GM21717 (cell line): Measurements from ENCODE around the gene RAB38.

ENCODE experiments used
- ATAC-seq: cut with Tn5 transposase; IDR thresholded peaks from one replicate; pipeline ENCODE4 v1.9.1; 2021; ENCODE audit warnings: mild to moderate bottlenecking, moderate library complexity; ENCODE audit not compliant: unreplicated experiment

Gene RAB38

DNA sequence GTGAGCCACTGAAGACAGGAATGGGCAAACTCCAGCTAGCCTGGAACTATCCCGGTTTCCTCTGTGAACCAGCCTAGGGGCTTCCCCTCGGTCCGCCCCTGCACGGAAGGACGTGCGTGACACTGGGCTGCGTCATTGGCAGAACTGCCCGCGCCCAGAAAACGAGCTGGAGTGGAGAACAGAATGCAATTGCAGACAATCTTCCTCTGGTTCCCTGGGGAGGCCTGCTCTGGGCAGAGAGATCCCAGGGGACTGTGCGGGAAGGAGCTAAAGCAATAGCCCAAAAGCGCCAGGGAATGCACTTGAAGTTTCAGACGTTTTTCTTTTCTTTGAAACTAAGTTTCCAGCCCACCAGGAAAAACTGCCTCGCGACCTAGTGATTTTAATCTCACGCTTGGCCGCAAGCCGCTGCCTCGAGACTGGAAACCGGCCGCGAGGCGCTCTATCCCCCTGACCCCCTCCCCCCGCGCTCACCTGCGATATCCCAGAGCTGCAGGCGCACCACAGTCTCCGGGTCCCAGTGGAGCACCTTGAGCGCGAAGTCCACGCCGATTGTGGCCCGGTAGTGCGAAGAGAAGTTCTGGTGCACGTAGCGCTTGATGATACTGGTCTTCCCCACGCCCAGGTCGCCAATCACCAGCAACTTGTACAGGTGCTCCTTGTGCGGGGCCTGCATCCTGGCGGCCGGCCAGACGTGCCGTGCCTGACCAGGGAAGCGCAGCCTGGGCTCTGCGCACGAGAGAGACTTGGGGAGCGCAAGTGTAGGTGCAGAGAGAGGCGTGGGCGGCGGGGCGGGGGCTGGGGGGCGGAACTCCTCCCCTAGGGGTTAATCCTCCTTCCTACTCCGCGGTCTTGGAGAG is at the start of gene RAB38:
Gene RAB38, minus strand, starts transcription at position 735 of the 860 bp plus-strand sequence. Its CDS starts 59 bp downstream, at position 676.
- ATAC-seq = peak; percentile 48

DNA sequence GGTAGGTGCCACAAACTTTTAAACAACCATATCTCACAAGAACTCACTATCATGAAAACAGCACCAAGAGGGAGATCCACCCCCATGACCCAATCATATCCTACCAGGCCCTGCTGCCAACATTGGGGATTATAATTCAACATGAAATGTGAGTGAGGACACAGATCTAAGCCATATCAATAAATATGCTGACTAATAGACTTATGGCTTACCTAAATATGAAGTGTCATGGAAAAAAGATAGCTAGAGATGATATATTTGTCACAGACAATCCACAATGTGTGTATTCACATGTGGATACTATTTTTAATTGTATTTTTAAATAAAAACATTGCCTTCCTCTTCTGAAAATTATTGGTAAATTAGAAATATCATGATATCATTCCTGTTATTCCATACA is 38.2 kb upstream of the RAB38 start:
- no peak for ATAC-seq

DNA sequence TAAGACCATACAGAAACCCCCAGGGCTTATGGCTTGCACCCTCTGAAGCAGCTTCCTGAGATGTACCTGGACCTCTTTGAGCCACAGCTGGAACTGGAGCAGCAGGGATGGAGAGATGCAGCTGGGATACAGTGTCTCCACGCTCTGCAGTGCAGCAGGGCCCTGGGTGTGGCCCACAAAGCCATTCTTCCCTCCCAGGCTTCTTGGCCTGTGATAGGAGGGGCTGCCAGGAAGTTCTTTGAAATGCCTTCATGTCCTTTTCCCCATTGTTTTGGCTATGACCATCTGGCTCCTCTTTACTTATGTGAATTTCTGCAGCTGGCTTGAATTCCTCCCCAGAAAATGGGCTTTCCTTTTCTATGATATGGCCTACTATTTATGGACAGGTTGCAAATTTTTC is 37.1 kb upstream of the RAB38 start:
- ATAC-seq = no peak

DNA sequence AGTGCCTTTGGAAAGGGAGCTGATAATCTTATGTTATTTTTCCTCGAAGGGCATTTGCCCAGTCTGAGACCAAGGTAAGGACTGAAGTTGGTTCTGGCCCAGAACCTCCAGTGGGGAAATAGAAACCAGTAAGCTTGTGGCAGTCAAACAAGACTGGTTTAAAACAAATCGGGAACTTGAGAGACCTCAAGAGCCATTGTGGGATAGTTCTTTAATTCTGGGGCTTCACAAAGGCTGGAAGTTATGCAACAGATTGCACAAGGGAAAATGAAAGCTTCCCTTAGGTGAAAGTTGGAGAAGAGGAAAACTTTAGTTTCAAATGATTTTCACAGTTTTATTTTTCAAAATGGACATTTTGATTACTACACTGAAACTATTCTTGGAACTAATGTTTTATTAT is 33.5 kb upstream of the RAB38 start:
- ATAC-seq = no peak

DNA sequence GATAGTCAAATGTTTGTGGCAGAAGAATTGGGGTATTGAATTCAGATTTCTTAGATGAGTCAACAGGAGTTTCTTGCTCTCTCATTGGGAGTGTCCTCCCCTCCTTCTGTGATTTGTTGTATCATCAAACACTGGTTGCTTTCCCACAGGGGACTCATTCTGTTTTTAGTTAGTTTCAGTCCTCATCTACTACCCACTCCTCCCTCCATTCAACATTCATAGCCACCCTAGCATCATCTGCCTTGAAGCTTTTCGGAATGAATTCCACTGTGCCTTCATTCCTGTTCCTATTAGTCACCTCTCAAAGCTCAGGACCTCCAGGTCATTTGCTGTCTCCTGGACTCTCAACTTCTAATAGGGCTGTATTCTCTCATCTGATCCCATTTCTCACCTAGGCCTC is 31.5 kb upstream of the RAB38 start:
- ATAC-seq = peak; percentile 83

DNA sequence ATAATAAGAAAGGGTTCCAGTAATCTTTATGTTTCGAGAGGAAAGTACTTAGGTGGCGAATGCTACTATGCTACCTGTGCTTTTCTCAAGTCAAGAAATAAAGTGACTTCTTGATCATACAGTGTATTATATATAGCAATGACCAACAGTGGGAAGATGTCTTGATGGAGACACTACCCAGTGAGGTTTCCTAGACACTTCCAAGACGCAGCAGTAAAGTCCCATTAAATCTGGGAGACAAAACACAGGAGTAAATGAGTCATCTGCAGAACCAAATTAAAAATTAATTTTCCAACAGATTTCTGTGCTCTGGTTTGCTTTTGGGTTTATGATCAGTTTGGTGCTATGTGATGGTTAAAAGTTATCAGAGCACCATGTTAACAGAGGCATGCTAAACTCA is 29.1 kb upstream of the RAB38 start:
- no peak for ATAC-seq

DNA sequence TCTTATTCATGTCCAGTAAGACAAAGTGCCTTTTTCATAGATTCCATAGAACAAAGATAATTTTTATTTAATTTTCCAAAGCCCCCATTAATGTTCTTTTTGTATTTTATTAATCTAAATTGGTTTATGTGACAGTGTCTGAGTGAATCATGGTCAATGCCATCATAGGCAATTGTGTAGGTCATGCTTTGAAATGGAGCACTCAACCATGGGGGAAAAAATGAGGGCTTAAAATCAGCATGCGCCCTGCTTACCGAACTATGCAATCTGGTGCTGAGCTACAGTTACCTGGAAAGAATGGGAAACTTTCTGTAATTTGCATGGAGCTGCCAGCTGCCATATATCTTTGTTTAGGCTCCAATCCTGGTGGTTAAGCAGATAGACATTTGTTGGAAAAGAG is 28.4 kb upstream of the RAB38 start:
- no peak for ATAC-seq

DNA sequence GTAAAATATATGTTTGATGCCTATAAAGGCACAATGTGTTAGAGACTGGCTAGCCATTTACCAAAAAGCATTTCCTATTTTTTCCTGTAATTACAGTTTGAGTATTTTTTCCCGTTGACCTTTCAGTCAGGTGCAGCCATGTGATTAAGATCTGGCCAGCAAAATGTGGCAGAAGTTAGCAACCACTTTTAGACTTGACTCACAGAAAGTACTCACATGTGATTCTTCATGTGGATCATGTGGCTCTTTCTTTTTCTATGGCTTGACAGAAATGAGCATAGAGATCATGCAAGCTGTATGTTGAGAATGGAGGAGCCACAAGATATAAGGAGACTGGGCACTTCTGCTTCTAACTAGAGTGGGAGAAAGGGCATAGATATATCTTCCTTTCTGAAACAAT is 27.3 kb upstream of the RAB38 start:
- ATAC-seq = no peak

DNA sequence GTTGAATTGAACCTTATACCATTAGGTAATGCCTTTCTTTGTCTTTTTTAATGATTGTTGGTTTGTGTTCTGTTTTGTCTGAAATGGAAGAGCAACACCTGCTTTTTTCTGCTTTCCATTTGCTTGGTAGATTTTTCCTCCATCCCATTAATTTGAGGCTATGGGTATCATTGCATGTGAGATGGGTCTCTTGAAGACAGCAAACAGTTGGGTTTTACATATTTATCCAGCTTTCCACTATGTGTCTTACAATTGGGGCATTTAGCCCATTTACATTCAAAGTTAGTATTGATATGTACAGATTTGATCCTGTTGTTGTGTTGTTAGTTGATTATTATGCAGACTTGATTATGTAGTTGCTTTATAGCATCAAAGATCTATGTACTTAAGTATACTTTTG is 21.1 kb upstream of the RAB38 start:
- ATAC-seq = no peak

DNA sequence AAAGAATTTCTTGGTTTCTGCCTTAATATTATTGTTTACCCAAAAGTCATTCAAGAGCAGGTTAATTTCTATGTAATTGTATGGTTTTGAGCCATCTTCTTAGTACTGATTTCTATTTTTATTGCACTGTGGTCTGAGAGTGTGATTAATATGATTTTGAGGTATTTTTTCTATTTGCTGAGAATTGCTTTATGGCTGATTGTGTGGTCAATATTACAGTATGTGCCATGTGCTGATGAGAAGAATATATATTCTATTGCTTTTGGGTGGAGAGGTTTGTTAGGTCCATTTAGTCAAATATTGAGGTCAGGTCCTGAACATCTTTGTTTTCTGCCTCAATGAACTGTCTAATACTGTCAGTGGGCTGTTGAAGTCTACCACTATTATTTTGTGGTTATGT is 20.7 kb upstream of the RAB38 start:
- ATAC-seq = no peak

DNA sequence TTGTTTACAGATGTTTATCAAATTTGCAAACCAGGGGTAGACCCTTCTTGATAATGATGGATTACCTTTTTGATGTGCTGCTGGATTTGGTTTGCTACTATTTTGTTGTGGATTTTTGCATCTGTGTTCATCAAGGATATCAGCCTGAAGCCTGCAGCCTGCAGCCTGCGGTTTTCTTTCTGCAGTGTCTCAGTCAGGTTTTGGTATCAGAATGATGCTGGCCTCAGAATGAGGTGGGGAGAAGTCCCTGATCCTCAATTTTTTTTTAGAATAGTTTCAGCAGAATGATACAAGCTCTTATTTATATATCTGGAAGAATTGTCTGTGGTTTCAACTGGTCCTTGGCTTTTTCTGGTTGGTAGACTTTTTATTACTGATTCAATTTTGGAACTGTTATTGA is 19.7 kb upstream of the RAB38 start:
- peak; percentile 88 for ATAC-seq

DNA sequence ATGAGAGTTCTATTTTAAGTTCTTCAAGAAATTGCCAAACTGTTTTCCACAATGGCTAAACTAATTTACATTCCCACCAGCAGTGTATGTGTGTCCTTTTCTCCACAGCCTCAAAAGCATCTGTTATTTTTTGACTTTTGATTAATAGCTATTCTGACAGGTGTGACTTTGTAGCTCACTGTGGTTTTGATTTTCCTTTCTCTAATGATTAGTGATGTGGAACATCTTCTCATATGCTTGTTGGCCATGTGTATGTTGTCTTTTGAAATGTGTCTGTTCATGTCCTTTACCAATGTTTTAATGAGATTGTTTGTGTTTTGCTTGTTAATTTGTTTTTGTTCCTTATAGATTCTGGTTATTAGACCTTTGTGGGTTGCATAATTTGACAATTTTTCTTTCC is 18.0 kb upstream of the RAB38 start:
- ATAC-seq = no peak

DNA sequence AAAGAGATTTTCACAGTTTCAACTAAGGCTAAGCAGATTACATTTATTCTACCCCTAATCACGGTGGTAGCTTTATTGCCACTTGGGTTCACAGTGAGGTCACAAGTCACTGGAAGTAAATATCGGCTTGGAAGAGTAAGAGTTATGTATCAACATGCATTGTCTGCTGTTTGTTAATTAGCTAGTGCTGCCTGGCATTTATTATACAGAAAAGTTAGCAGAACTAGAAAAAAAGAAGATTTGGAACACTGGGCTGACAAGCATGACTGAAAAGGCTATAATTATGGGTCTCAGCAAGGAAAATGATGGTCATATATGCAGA is 13.7 kb upstream of the RAB38 start:
- ATAC-seq = no peak

DNA sequence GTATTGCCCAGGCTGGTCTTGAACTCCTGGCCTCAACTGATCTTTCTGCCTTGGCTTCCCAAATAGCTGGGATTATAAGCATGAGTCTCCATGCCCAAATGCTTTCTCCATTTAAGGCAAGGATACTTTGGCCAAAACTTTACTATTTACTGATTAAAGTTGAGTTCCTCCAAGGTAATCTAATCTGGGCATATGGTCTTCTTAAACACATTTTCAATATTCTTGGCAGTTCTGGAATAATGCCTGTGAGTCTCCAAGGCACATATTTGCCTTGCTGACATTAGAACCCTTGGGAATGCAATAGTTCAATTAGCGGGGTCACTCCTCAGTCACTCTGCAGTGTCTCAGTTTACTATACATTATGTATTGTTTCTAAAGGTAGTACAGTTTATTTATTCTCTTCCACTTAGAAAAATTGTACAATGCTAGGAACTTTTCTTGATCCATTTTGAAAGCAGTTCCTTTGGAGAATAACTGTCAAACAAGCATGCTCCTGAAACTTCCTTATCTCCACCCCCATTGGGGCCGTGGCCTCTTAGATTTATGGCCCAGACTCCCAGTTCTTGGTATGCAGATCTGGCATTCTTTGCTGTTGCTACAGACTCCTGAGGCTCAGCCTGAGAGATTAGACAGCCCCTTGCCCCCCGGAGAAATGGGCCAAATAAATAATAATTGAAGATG is 13.1 kb upstream of the RAB38 start:
- ATAC-seq = no peak

DNA sequence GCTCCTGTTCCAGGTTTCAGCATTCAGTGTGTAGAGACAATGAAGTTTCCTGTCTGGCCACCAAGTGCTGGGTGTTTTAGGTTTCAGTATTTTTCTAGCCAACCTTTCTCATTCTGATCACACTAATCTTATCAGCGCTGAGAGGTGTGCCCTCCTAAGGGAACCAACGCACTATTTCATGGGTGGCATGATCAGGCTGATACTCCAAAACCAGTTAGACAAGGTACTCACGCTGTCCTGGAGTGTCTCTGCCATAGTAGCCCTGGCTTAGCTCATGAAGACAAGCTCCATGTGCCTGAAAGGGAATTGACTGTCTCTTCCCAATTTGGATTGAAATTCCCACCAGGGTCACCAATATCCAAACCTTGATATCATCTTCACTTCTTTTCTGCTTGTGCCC is 8.0 kb upstream of the RAB38 start:
- ATAC-seq = no peak

DNA sequence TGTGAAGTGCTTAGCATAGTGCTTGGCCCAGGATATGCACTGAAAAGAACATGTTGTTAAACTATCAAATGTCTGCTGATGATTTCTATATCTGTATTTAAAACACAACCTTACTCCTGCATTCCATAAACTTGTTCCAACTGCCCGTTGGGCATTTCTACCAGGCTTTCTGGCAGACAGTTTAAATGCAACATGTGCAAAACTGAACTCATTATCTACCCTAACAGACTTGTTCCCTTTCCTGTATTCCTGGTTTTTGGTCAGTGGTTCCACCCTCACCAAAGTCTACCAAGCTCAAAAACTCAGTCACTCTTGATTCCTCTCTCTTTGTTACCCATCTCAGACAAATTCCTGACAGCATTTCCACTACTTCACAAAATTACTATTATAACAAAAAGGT is 6.5 kb upstream of the RAB38 start:
- no peak for ATAC-seq

DNA sequence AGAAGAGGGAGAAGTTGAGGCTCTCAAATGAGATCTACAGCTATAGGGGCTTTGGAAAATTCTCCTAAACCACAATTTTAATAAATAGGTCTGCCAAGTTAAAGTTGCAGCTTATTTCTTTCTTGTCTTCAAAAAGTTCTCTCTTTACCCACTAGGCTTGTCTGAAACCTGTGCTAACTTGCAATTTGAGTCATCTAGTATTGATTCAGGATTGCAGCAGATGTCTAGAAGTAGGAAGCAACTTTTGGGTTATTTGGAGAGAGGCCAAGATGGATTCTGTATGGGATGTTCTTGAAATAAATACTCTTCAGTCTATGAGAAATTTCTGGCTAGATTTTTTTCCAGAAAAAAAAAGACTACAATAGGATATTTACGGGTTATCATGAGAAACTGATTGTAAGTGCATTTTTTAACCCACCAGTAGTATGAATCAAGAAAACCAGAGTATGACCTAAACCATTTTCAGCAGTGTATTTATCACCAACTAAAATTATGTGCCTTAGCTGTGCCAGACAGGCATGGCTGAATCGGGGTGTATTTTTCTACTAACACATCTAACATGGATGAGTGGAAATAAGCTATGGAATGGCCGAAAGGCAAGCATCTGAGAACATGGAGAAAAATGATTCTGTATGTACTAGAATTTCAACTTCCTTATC is 4.9 kb upstream of the RAB38 start:
- peak; percentile 41 for ATAC-seq

DNA sequence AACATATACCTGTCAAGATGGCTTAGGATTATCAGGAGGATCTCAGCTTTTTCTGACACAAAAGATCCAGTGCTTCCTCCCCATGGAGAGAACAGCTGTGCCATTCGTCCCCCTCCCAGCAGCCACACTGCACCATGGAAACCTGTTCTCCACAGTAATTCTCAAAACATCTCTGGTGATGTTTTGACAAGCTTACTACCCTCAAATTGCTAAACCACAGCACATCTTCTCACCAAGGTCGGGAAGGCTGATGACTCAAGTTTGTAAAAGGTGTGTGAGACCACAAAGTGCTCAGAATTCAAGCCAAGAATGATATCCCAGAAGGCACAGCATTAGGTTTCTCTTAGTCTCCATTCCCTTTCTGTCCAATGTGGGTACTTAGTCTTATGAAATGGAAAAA is 3.9 kb upstream of the RAB38 start:
- peak; percentile 78 for ATAC-seq

DNA sequence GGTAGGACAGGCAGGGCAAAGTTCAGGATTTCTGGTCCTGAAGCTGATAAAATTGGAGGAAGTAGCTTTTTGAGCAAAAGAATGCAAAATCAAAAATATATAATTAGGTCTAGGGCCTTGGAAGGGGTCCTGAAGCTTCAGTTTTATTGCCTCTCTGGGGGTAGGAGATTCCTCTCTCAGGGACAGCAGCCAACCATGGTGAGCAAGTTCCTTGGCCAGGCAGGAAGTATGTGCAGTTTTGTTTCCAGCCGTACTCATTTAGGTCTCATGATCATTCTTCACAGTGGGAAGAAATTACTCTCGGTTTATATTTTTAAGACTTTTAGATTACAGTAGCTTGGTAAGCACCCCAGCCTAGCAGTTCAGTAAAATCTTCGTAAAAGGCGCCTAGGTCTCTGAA is 2.9 kb upstream of the RAB38 start:
- ATAC-seq = no peak

DNA sequence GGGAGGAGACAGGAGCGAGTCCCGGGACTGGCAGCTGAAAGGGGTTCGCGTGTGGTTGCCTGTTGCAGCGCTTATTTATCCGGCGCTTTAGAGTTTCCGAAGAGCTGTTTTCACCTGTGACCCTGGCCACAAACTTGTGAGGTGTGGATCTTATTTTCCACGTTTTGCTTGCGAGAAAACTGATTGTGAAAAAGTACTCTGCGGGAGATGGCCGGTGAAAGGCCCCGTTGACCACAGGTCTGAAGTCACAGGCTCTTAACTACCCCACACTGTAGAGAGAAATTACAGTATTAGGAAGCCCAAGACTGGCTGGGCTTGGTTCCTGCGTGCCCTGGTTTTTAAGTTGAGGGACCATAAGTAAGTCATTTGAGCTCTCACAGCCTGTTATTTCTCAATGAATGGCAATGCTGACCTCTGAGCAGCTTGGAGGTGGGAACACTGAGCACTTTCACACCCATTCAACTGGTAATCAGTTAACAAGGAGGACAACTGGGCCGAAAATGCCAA is 379 bp upstream of the RAB38 start:
- no peak for ATAC-seq

DNA sequence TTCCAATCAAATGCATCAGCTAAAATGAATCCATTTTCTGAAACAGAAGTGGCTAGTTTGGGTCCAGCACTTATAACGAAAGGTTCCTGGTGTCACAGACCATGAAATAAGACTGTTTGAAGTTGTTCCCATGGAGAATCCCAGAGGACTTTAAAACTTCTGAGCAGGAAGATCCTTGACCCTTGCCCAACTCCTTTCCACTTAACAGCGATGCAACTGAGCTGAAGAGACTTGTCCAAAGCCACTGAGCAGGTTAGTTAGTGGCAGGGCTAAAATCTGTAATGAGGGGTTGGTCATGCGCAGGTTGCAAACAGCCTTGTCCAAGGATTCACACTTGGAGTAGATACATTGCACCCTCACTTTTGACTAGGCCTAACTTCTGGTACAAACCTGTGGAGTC is 1.3 kb downstream of the RAB38 start:
- ATAC-seq = no peak

DNA sequence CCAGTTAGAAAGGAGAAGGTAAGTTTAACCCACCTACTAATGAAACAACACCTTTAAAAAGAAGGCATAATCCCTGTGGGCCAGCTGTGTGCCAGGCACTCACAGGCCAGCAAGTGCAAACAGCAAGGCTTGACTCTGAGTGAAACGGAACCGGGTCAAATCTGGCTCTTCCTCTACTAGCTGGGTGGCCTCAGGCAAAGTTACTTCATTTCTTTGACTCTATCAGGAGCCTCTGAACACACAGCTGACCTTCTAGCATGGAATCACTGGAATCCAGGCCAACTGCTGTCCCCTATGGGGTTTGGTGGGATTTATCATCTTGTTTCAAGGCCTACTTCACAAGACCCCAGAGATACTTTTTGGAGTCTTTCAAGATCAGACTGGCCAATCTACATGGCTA is 3.3 kb downstream of the RAB38 start:
- ATAC-seq = no peak
